CD4-positive, alpha-beta T cell treated with Interleukin-4 for 4 hours (primary cell): Measurements from ENCODE around the gene FRMD4B.

Experiments used
- DNase-seq: peaks from one replicate; pipeline ENCODE4 v3.0.0-alpha.2; 2020

The FRMD4B gene

GRCh38 chr3:69403454-69403853 is 17.6 kb upstream of the FRMD4B start:
- no peak for DNase-seq

GRCh38 chr3:69400683-69401082 is 14.8 kb upstream of the FRMD4B start:
- DNase-seq: no peak

- DNase-seq: no peak
These were observed 7.0 kb upstream of the FRMD4B start for GRCh38 chr3:69392850-69393249.

GRCh38 chr3:69392415-69392814 is 6.5 kb upstream of the FRMD4B start:
- DNase-seq: no peak

- DNase-seq: no peak
These were observed 5.7 kb upstream of the FRMD4B start for GRCh38 chr3:69391554-69391953.

GRCh38 chr3:69390771-69391170 is 4.9 kb upstream of the FRMD4B start:
- no peak for DNase-seq

- no peak for DNase-seq
These were observed 3.8 kb upstream of the FRMD4B start for GRCh38 chr3:69389520-69390248.

- no peak for DNase-seq
These were observed 2.4 kb upstream of the FRMD4B start for GRCh38 chr3:69388241-69388640.

- no peak for DNase-seq
These were observed 883 bp upstream of the FRMD4B start for GRCh38 chr3:69386556-69387385.

- no peak for DNase-seq
These were observed 665 bp downstream of the FRMD4B start for GRCh38 chr3:69385123-69385722.

- DNase-seq: no peak
These were observed 1.6 kb downstream of the FRMD4B start for GRCh38 chr3:69384326-69384725.

- DNase-seq: no peak
These were observed 6.2 kb downstream of the FRMD4B start for GRCh38 chr3:69379661-69380060.

- DNase-seq: no peak
These were observed 7.6 kb downstream of the FRMD4B start for GRCh38 chr3:69378112-69378802.

GRCh38 chr3:69377262-69377661 is 8.6 kb downstream of the FRMD4B start:
- no peak for DNase-seq

GRCh38 chr3:69376731-69377130 is 9.2 kb downstream of the FRMD4B start:
- DNase-seq: no peak

GRCh38 chr3:69371816-69372215 is 14.1 kb downstream of the FRMD4B start:
- DNase-seq: no peak

- DNase-seq: no peak
These were observed 15.0 kb downstream of the FRMD4B start for GRCh38 chr3:69370901-69371301.

GRCh38 chr3:69370156-69370883 is 15.6 kb downstream of the FRMD4B start:
- DNase-seq: peak; percentile 14

GRCh38 chr3:69368129-69368741 is 17.7 kb downstream of the FRMD4B start:
- peak; percentile 42 for DNase-seq

GRCh38 chr3:69367586-69367985 is 18.3 kb downstream of the FRMD4B start:
- no peak for DNase-seq

GRCh38 chr3:69364354-69364753 is 21.5 kb downstream of the FRMD4B start:
- DNase-seq: no peak

GRCh38 chr3:69360690-69361089 is 25.2 kb downstream of the FRMD4B start:
- no peak for DNase-seq
